ENCODE results near the gene MAP9. TPM values are rescaled to one million over a fixed set of nuclear protein-coding genes. Genes with fewer than 3 reads are reported as not detected.

The MAP9 gene
- total and polyA plus RNA-seq, 4 donors, result 21.5 to 69.6 (median 30.4) TPM

- Histone ChIP-seq H3K27ac (ENCODE audit: low read depth, low read length) (no peak overlapping the region), H3K4me3 (ENCODE audit: low read depth, low read length) (no peak overlapping the region), H3K9me3 (ENCODE audit: control insufficient read depth, insufficient read depth, low read length) (no peaks in the 10 kb centered on the region), H3K4me1 (ENCODE audit: control insufficient read depth, insufficient read depth, low read length) (no peaks in the 10 kb centered on the region), H3K36me3 (ENCODE audit: control insufficient read depth, insufficient read depth, low read length) (no peaks in the 10 kb centered on the region), H3K27me3 (ENCODE audit: control insufficient read depth, insufficient read depth, low read length) (no peaks in the 10 kb centered on the region)
- no peak for DNase-seq (ENCODE audit: low read depth in 4 of 6, low spot score in 6 of 6)
- WGBS (ENCODE audit: insufficient coverage), result no CpG with 5 or more reads among the region's 2 CpGs
Measured at GRCh38 chr4:155405059-155405458, 28.3 kb upstream of the MAP9 start.

- no peaks in the 10 kb centered on the region for H3K9me3 ChIP-seq (ENCODE audit: control insufficient read depth, insufficient read depth, low read length)
- H3K36me3 ChIP-seq (ENCODE audit: control insufficient read depth, insufficient read depth, low read length), result no peaks in the 10 kb centered on the region
- no peaks in the 10 kb centered on the region for H3K27me3 ChIP-seq (ENCODE audit: control insufficient read depth, insufficient read depth, low read length)
- WGBS (ENCODE audit: insufficient coverage), result 0% methylated on average over 2 of the region's 4 CpGs
- H3K4me1 ChIP-seq (ENCODE audit: control insufficient read depth, insufficient read depth, low read length), result no peaks in the 10 kb centered on the region
- H3K4me3 ChIP-seq (ENCODE audit: low read depth, low read length), result no peak overlapping the region
- no peak overlapping the region for H3K27ac ChIP-seq (ENCODE audit: low read depth, low read length)
- DNase-seq (ENCODE audit: low read depth in 4 of 6, low spot score in 6 of 6), result peak in 5 of 6 donors; percentile 11 to 94 (median 49)
Measured at GRCh38 chr4:155403886-155404285, 27.1 kb upstream of the MAP9 start.

- no peaks in the 10 kb centered on the region for H3K9me3 ChIP-seq (ENCODE audit: control insufficient read depth, insufficient read depth, low read length)
- 10% methylated on average over 2 of the region's 2 CpGs for WGBS (ENCODE audit: insufficient coverage)
- peak in 2 of 6 donors; percentile 6 to 48 for DNase-seq (ENCODE audit: low read depth in 4 of 6, low spot score in 6 of 6)
- H3K4me3 ChIP-seq (ENCODE audit: low read depth, low read length), result no peak overlapping the region
- no peaks in the 10 kb centered on the region for H3K36me3 ChIP-seq (ENCODE audit: control insufficient read depth, insufficient read depth, low read length)
- no peaks in the 10 kb centered on the region for H3K27me3 ChIP-seq (ENCODE audit: control insufficient read depth, insufficient read depth, low read length)
- H3K27ac ChIP-seq (ENCODE audit: low read depth, low read length), result no peak overlapping the region
- no peaks in the 10 kb centered on the region for H3K4me1 ChIP-seq (ENCODE audit: control insufficient read depth, insufficient read depth, low read length)
Measured at GRCh38 chr4:155402941-155403340, 26.2 kb upstream of the MAP9 start.

GRCh38 chr4:155400893-155401292 is 24.1 kb upstream of the MAP9 start:
- WGBS (ENCODE audit: insufficient coverage), result 46% methylated on average over 2 of the region's 2 CpGs
- no peak overlapping the region for H3K27ac ChIP-seq (ENCODE audit: low read depth, low read length)
- no peaks in the 10 kb centered on the region for H3K4me1 ChIP-seq (ENCODE audit: control insufficient read depth, insufficient read depth, low read length)
- no peaks in the 10 kb centered on the region for H3K27me3 ChIP-seq (ENCODE audit: control insufficient read depth, insufficient read depth, low read length)
- no peaks in the 10 kb centered on the region for H3K9me3 ChIP-seq (ENCODE audit: control insufficient read depth, insufficient read depth, low read length)
- H3K4me3 ChIP-seq (ENCODE audit: low read depth, low read length), result no peak overlapping the region
- no peaks in the 10 kb centered on the region for H3K36me3 ChIP-seq (ENCODE audit: control insufficient read depth, insufficient read depth, low read length)
- DNase-seq (ENCODE audit: low read depth in 4 of 6, low spot score in 6 of 6), result no peak

GRCh38 chr4:155399974-155400697 is 23.4 kb upstream of the MAP9 start:
- WGBS (ENCODE audit: insufficient coverage), result 77% methylated on average over 6 of the region's 7 CpGs
- Histone ChIP-seq H3K4me1 (ENCODE audit: control insufficient read depth, insufficient read depth, low read length) (no peaks in the 10 kb centered on the region), H3K4me3 (ENCODE audit: low read depth, low read length) (no peak overlapping the region), H3K9me3 (ENCODE audit: control insufficient read depth, insufficient read depth, low read length) (no peaks in the 10 kb centered on the region), H3K36me3 (ENCODE audit: control insufficient read depth, insufficient read depth, low read length) (no peaks in the 10 kb centered on the region), H3K27me3 (ENCODE audit: control insufficient read depth, insufficient read depth, low read length) (no peaks in the 10 kb centered on the region), H3K27ac (ENCODE audit: low read depth, low read length) (no peak overlapping the region)
- no peak for DNase-seq (ENCODE audit: low read depth in 4 of 6, low spot score in 6 of 6)

GRCh38 chr4:155392481-155393184 is 15.9 kb upstream of the MAP9 start:
- no peaks in the 10 kb centered on the region for H3K9me3 ChIP-seq (ENCODE audit: control insufficient read depth, insufficient read depth, low read length)
- DNase-seq (ENCODE audit: low read depth in 4 of 6, low spot score in 6 of 6), result no peak
- H3K4me3 ChIP-seq (ENCODE audit: low read depth, low read length), result no peak overlapping the region
- H3K36me3 ChIP-seq (ENCODE audit: control insufficient read depth, insufficient read depth, low read length), result no peaks in the 10 kb centered on the region
- H3K27me3 ChIP-seq (ENCODE audit: control insufficient read depth, insufficient read depth, low read length), result no peaks in the 10 kb centered on the region
- WGBS (ENCODE audit: insufficient coverage), result 89% methylated on average over 6 of the region's 8 CpGs
- no peaks in the 10 kb centered on the region for H3K4me1 ChIP-seq (ENCODE audit: control insufficient read depth, insufficient read depth, low read length)
- no peak overlapping the region for H3K27ac ChIP-seq (ENCODE audit: low read depth, low read length)

GRCh38 chr4:155391932-155392331 is 15.2 kb upstream of the MAP9 start:
- Histone ChIP-seq H3K27me3 (ENCODE audit: control insufficient read depth, insufficient read depth, low read length) (no peaks in the 10 kb centered on the region), H3K4me1 (ENCODE audit: control insufficient read depth, insufficient read depth, low read length) (no peaks in the 10 kb centered on the region), H3K36me3 (ENCODE audit: control insufficient read depth, insufficient read depth, low read length) (no peaks in the 10 kb centered on the region), H3K27ac (ENCODE audit: low read depth, low read length) (no peak overlapping the region), H3K9me3 (ENCODE audit: control insufficient read depth, insufficient read depth, low read length) (no peaks in the 10 kb centered on the region), H3K4me3 (ENCODE audit: low read depth, low read length) (no peak overlapping the region)
- no peak for DNase-seq (ENCODE audit: low read depth in 4 of 6, low spot score in 6 of 6)

GRCh38 chr4:155388162-155388561 is 11.4 kb upstream of the MAP9 start:
- Histone ChIP-seq H3K4me1 (ENCODE audit: control insufficient read depth, insufficient read depth, low read length) (no peaks in the 10 kb centered on the region), H3K9me3 (ENCODE audit: control insufficient read depth, insufficient read depth, low read length) (no peaks in the 10 kb centered on the region), H3K36me3 (ENCODE audit: control insufficient read depth, insufficient read depth, low read length) (no peaks in the 10 kb centered on the region), H3K4me3 (ENCODE audit: low read depth, low read length) (no peak overlapping the region), H3K27me3 (ENCODE audit: control insufficient read depth, insufficient read depth, low read length) (no peaks in the 10 kb centered on the region), H3K27ac (ENCODE audit: low read depth, low read length) (no peak overlapping the region)
- DNase-seq (ENCODE audit: low read depth in 4 of 6, low spot score in 6 of 6), result no peak
- 95% methylated on average over 5 of the region's 5 CpGs for WGBS (ENCODE audit: insufficient coverage)

GRCh38 chr4:155383541-155383940 is 6.8 kb upstream of the MAP9 start:
- Histone ChIP-seq H3K27me3 (ENCODE audit: control insufficient read depth, insufficient read depth, low read length) (no peaks in the 10 kb centered on the region), H3K27ac (ENCODE audit: low read depth, low read length) (no peak overlapping the region), H3K36me3 (ENCODE audit: control insufficient read depth, insufficient read depth, low read length) (no peaks in the 10 kb centered on the region), H3K4me3 (ENCODE audit: low read depth, low read length) (no peak overlapping the region), H3K9me3 (ENCODE audit: control insufficient read depth, insufficient read depth, low read length) (no peaks in the 10 kb centered on the region), H3K4me1 (ENCODE audit: control insufficient read depth, insufficient read depth, low read length) (no peaks in the 10 kb centered on the region)
- DNase-seq (ENCODE audit: low read depth in 4 of 6, low spot score in 6 of 6), result no peak
- 90% methylated on average over 4 of the region's 4 CpGs for WGBS (ENCODE audit: insufficient coverage)

GRCh38 chr4:155377276-155377675 is 511 bp upstream of the MAP9 start:
- no peak for DNase-seq (ENCODE audit: low read depth in 4 of 6, low spot score in 6 of 6)
- Histone ChIP-seq H3K4me3 (ENCODE audit: low read depth, low read length) (peak overlapping the region; percentile 92), H3K4me1 (ENCODE audit: control insufficient read depth, insufficient read depth, low read length) (no peaks in the 10 kb centered on the region), H3K9me3 (ENCODE audit: control insufficient read depth, insufficient read depth, low read length) (no peaks in the 10 kb centered on the region), H3K36me3 (ENCODE audit: control insufficient read depth, insufficient read depth, low read length) (no peaks in the 10 kb centered on the region), H3K27me3 (ENCODE audit: control insufficient read depth, insufficient read depth, low read length) (no peaks in the 10 kb centered on the region), H3K27ac (ENCODE audit: low read depth, low read length) (peak overlapping the region; percentile 7)
- WGBS (ENCODE audit: insufficient coverage), result no CpG with 5 or more reads among the region's 3 CpGs

Data from spinal cord (tissue), 10 donors.